HG03432 (cell line): Measurements from ENCODE around the gene TNIP1.

ENCODE experiments used
- ATAC-seq: cut with Tn5 transposase; IDR thresholded peaks from one replicate; pipeline ENCODE4 v1.9.1; 2021; ENCODE audit warnings: mild to moderate bottlenecking, moderate library complexity; ENCODE audit not compliant: unreplicated experiment

TNIP1 gene

GRCh38 chr5:151067632-151068432 is 13.0 kb downstream of the TNIP1 start:
- ATAC-seq: no peak

GRCh38 chr5:151066920-151067319 is 13.9 kb downstream of the TNIP1 start:
- ATAC-seq: no peak

GRCh38 chr5:151065609-151066008 is 15.2 kb downstream of the TNIP1 start:
- no peak for ATAC-seq

GRCh38 chr5:151064916-151065499 is 15.8 kb downstream of the TNIP1 start:
- no peak for ATAC-seq

GRCh38 chr5:151063142-151063989 is 17.5 kb downstream of the TNIP1 start:
- no peak for ATAC-seq

GRCh38 chr5:151062405-151063141 is 18.3 kb downstream of the TNIP1 start:
- no peak for ATAC-seq

GRCh38 chr5:151060742-151061141 is 20.1 kb downstream of the TNIP1 start:
- no peak for ATAC-seq

GRCh38 chr5:151058891-151059489 is 21.8 kb downstream of the TNIP1 start:
- ATAC-seq: no peak

- no peak for ATAC-seq
Observed at GRCh38 chr5:151058301-151058700, 22.5 kb downstream of the TNIP1 start.

GRCh38 chr5:151056379-151057325 is 24.2 kb downstream of the TNIP1 start:
- ATAC-seq: no peak

GRCh38 chr5:151055336-151055735 is 25.5 kb downstream of the TNIP1 start:
- ATAC-seq: no peak

GRCh38 chr5:151054709-151055108 is 26.1 kb downstream of the TNIP1 start:
- no peak for ATAC-seq

GRCh38 chr5:151053796-151054462 is 26.9 kb downstream of the TNIP1 start:
- no peak for ATAC-seq

GRCh38 chr5:151052836-151053235 is 28.0 kb downstream of the TNIP1 start:
- no peak for ATAC-seq

- ATAC-seq: no peak
Observed at GRCh38 chr5:151051931-151052608, 28.8 kb downstream of the TNIP1 start.

- peak; percentile 72 for ATAC-seq
Observed at GRCh38 chr5:151051066-151051930, 29.5 kb downstream of the TNIP1 start.

GRCh38 chr5:151048526-151048925 is 32.3 kb downstream of the TNIP1 start:
- no peak for ATAC-seq
